Hematopoietic multipotent progenitor cell treated with erythropoietin and hydrocortisone succinate and interleukin-3 and kit ligand, for 17 days (in vitro differentiated cells): Measurements from ENCODE around the gene FCGR3A.

Source experiments
- DNase-seq: peaks from one replicate; pipeline ENCODE4 v3.0.0-alpha.2; 2015; ENCODE audit warnings: low spot score

The FCGR3A gene

DNA sequence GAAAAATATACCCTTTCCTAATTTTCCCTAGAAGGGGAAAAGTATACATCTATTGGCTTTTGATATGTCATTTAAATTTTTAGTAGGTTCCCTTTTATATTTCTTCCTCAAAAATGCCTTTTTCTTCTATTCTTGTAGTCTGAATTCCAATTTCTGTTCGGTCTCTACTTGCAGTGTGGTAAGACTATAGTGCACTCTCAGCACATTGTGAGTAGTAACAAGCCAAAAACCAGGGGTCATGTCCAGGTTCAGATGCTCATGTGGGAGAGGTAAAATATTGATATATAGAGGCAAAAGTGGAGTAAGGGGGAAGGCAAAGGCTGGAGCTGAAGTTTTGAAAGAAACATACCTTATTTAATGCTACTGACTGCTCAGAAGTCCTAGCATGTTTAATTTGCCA is 48.4 kb downstream of the FCGR3A start:
- no peak for DNase-seq

DNA sequence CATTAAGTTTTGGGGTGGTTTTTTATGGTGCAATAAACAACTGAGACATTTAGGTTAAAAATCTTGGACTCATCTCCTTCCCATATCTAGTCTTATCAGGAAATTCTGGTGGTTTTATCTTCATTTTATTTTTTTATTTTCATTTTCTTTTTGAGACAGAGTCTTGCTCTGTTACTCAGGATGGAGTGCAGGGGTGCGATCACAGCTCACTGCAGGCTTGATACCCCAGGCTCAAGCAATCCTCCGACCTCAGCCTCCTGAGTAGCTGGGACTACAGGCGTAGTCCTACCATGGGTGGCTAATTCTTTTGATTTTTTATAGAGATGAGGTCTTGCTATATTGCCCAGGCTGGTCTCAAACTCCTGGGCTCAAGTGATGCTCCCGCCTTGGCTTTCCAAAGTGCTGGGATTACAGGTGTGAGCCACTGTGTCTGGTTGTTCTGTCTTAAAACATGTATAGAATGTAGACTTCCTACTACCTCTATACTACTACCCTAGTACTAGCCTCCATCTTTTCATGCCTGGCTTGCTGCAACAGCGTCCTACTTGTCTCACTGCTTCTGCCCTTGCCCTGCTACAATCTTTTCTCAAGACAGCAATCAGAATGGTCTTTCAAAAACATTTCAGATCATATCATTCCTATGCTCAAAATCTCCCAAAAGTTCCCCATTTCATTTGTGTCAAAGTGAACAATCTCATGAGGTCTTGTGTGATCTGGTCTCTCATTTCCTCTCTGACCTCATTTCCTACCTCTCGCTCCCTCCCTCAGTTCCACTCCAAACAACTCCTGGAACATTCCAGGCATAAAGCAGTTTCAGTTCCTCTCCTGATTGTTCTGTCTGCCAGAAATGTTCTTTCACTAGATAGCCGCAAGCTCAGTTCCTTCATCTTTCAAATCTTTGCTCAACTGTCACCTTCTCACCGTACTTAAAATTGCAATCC is 50.2 kb downstream of the FCGR3A start:
- no peak for DNase-seq

DNA sequence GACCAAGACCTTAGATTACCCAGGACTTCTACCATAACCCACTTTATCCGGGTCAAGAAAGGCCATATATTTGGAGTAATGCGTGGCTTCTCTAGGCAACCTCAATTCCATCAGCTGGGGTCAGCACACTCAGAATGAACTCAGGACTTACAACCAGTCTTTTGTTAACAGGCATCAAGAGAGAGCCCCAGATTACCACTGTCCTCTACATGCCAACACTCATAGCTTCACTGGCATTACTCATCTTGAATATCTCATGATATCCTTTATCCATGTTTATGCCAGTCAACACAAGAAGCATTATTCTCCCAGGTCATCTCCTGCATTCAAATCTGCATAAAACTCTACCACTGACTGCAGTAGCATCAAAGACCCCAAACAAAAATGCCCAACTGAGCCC is 51.0 kb downstream of the FCGR3A start:
- DNase-seq = no peak

DNA sequence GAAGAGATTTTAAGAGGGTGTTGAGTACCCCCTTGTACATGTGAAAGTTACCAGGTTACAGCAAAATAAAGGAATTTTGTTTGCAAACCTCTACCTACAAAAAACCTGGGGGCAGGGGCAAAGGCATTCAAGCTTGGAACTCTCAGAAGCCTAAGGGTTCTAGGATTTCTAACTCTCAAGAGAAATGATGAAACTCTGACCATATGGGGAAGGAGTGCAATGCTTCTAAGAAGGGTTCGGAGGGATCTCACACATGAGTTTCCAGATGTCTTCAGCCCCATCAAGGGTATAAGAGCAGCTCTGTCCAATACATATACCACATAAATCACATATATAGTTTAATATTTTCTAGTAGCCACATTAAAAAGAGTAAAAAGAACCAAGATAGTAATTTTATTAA is 51.7 kb downstream of the FCGR3A start:
- DNase-seq = no peak

DNA sequence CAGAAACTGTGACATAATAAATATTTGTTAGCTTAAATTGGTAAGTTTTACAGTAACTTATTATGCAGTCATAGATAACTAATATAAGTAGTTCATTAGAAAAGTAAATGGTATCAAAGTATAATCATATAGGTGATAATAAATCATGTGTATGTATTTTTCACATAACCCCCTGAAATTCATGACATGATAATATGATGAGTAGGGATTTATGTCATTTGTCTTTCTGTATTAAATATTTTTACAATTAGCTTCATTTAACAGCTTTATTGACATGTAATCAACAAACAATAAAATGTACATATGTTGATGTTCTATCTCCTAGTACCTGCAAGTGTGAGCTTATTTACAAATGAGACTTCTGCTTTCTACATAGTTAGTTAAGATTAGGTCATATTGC is 54.1 kb downstream of the FCGR3A start:
- no peak for DNase-seq

DNA sequence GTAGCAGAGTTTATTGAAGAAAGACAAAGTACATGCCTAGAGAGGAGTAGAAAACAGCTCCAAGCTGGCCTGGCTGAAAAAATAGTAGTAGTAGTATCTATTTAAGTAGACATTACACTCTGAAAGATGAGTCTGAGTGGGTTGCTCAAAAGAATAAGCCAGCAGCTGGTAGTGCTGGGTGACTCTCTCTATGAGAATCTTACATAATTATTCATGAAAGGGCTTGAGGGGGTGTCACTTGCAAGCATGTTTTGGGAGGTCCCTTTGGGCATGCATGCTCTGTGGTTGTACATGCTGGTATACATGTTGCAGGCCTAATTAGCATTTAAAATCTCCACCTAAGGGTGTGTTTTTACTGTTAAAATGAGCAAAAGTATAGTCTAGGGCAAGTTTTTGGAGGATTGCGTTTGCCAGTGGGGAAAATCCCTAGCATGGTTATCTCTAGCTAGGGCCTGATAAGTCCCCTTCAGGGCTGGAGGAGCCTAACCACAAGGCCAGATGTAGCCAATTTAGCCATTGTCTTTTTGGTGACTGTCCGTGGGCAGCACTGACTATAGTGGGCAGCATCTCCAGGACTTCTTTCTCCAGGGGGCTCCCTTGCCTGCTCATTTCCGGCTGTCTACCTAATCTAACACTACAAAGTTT is 55.4 kb downstream of the FCGR3A start:
- DNase-seq = peak; percentile 42

DNA sequence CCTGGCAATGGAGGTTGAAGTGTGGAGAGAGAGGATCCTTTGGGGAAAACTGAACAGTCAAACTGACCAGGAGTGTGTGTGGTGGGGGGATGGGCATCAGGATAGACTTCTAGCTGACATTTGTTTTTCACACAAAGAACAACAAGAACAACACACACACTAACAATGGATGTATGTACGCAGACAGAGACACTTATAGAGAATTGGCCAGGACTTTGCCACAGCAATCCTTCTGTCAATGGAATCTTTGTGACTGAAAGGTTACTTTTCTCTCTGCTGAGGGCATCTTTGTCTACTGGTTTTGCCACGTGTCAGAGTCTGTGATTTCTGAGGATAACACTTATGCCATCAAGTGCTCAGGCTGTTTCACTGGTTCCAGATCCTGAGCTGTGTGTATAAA is 56.8 kb downstream of the FCGR3A start:
- no peak for DNase-seq
